Measurements from ENCODE around the gene ULK4. TPM values are rescaled to one million over a fixed set of nuclear protein-coding genes. Genes with fewer than 3 reads are reported as not detected.
"Not testable (repeated sequence)": the region's sequence is repeated elsewhere in the genome, so short reads cannot be mapped to it uniquely, and the experiment has no call there.

Gene ULK4
- total RNA-seq, 1 experiment from 2014 or later = 7.3 TPM

DNA sequence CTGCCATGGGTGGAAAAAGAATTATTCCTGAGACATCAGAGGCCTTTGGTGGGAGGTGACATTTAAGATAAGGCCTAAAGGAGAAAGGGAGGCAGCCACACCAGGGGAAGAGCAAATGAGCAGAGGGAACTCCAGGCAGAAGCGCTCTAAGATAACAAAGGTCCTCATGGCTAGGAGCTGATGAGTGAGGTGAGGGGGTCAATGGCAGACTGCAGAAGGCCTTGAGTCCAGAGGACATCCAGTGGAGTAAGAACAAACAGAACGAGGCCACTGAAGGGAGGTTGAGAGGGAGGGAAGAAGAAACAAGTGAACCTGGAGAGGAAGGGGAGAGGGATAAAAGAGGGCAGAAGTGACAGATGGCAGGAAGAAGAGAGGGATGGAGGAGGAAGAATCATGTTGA lies 665.3 kb downstream of the ULK4 start:
- no peak for DNase-seq (ENCODE audit: low read depth)
- in situ Hi-C loops (cut with HindIII; ENCODE audit: low pct_unique_long_range_greater_than_20kb, low sequenced_read_pairs) = no loop called here

DNA sequence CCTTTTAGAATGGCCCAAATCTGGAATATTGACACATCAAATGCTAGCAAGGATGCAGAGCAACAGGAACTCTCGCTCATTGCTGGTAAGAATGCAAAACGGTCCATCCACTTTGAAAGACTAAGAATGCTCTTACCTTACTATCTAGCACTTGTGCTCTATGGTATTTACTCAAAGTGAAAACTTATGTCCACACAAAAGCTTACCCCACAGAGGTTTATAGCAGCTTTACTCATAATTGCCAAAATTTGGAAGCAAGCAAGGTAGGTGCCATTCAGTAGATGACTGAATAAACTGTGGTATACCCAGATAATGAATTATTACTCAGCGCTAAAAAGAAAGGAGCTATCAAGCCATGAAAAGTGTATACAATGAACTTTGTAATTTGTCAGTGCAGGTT lies 666.2 kb downstream of the ULK4 start:
- DNase-seq (ENCODE audit: low read depth) = no peak
- in situ Hi-C loops (cut with HindIII; ENCODE audit: low pct_unique_long_range_greater_than_20kb, low sequenced_read_pairs) = no loop called here

DNA sequence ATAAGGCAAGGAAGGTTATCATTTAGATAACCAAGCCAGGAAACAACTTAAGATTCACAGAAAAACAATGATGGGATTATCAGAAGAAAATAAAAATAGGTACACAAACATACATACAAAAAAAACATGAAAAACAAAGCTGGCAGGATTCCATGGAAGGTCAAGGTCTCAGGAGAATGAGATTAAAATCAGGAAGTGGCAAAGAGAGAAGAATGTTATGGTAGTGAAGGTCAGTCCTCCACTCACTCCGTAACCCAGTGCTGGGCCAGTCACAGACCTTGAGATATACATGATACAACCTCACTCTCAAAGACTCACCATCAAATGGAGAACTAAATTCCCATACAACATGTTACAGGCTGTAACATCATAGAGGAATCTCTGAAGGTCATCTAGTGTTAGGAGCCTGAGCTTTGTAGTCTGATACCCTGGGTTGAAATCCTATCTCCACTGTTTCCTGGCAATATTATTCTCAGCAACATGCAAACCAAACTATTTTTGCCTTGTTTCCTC lies 668.7 kb downstream of the ULK4 start:
- no peak for DNase-seq (ENCODE audit: low read depth)
- in situ Hi-C loops (cut with HindIII; ENCODE audit: low pct_unique_long_range_greater_than_20kb, low sequenced_read_pairs) = no loop called here

DNA sequence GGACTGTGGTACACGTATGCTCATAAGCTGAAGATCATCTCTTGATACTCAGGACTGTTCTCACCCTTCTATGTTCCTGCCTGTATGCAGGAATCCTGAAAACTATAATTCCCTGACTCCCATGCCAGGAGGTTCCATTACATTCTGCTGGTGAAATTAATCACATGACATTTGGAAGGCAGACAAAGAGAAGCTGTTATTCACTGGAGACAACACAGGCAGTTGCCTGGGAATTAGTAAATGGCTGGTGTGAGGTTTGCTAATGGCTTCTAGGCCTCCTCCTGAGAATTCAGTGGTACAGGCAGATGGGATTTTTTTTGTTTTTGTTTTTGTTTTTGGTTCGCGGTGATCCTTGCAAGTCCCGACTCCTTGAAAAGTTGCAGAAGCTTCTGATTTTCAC lies 671.2 kb downstream of the ULK4 start:
- in situ Hi-C loops (cut with HindIII; ENCODE audit: low pct_unique_long_range_greater_than_20kb, low sequenced_read_pairs) = no loop called here
- DNase-seq (ENCODE audit: low read depth) = no peak

DNA sequence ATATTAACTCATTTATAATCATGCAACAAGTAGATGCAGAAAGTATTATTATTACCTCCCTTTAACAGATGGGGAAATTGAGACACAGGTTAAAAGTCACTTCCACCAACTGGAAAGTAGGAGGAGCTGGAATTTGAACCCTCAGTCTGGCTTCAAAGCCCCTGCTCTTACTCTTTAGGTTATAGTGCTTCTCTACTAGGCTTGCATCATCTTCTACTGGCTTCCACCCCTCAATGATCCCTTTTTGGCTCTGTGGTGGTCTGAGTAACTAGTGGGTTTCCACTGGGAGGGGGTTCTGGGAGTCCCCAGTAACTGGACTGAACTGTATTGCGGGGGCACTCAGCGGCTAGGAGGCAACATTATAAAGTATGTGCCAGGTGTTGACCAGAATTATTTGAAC lies 671.6 kb downstream of the ULK4 start:
- DNase-seq (ENCODE audit: low read depth) = no peak
- in situ Hi-C loops (cut with HindIII; ENCODE audit: low pct_unique_long_range_greater_than_20kb, low sequenced_read_pairs) = no loop called here

DNA sequence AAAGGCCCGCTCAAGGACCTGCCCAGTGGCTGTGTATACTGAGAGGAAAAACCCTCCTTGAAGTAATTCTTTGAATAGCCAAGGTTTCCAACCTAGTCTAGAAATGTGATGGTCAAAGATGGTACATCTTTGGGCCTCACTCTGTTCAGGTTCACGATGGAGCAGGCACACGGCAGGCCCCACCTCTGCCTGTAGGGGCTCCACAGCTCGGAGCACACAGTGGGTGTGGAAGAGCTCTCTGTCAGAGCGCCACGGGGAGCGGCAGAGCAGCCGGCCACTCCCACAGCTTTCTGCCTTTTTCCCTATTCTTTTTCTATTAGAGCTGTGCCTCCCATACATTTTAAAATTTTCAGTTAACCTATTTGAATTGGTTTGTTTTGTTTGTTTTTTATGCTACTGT lies 673.1 kb downstream of the ULK4 start:
- DNase-seq (ENCODE audit: low read depth) = no peak
- in situ Hi-C loops (cut with HindIII; ENCODE audit: low pct_unique_long_range_greater_than_20kb, low sequenced_read_pairs) = no loop called here

DNA sequence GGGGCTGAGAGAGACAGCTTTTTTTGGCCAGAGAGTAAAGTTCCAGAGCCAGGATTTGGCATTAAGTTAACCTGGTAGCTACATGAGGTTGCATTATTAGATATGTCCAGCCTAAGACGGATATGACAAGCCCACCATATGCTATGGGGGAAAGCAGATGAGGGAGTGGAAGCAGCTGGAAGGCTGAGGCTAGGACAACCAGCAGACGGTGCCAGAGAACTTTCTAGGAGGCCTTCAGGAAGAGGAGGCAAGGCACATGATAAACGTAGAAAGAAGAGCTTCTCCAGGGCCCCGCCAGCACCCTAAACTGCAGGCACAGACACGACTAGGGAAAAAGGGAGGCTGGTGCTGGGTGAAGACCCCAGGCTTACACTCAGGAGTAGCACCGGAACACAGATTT lies 675.6 kb downstream of the ULK4 start:
- no peak for DNase-seq (ENCODE audit: low read depth)
- in situ Hi-C loops (cut with HindIII; ENCODE audit: low pct_unique_long_range_greater_than_20kb, low sequenced_read_pairs) = no loop called here

DNA sequence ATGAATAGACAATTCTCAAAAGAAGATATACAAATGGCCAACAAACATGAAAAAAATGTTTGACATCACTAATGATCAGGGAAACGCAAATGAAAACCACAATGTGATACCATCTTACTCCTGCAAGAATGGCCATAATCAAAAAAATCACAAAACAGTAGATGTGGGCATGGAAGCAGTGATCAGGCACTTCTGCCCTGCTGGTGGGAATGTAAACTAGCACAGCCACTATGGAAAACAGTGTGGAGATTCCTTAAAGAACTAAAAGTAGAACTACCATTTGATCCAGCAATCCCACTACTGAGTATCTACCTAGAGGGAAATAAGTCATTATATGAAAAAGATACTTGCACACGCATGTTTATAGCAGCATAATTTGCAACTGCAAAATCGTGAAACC lies 677.0 kb downstream of the ULK4 start:
- in situ Hi-C loops (cut with HindIII; ENCODE audit: low pct_unique_long_range_greater_than_20kb, low sequenced_read_pairs); DNase-seq (ENCODE audit: low read depth): not testable (repeated sequence)

DNA sequence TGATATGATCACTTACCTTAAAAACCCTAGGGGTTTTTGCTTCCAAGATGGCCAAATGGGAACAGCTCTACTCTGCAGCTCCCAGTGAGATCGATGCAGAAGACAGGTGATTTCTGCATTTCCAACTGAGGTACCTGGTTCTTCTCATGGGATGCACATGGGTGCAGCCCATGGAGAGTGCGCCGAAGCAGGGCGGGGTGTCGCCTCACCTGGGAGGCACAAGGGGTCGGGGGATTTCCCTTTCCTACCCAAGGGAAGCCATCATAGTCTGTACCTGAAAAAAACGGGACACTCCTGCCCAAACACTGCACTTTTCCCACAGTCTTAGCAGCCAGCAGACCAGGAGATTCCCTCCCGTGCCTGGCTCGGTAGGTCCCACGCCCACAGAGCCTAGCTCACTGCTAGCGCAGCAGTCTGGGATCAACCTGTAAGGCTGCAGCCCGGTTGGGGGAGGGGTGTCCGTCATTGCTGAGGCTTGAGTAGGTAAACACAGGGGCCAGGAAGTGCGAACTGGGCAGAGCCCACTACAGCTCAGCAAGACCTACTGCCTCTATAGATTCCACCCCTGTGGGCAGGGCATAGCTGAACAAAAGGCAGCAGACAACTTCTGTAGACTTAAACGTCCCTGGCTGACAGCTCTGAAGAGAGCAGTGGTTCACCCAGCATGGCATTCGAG lies 684.0 kb downstream of the ULK4 start:
- in situ Hi-C loops (cut with HindIII; ENCODE audit: low pct_unique_long_range_greater_than_20kb, low sequenced_read_pairs) = no loop called here

DNA sequence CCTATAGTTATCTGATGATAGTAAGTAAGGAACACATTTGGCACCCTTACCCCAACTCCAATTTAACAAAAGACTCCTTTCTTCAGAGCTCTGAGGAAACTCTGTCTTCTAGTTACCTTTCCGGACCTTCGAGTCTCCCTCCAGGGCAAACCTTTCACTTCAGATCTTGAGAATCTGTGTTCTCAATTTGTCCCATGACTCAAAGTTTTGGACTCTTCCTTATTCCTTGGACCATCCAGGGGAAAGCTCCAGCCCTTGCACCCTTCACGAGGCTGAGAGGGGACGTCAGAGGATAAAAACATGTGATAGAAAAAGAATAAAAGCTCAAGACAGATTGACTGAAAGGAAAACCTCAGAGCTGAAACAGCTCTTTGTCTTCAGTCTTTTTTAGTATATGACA lies 685.7 kb downstream of the ULK4 start:
- in situ Hi-C loops (cut with HindIII; ENCODE audit: low pct_unique_long_range_greater_than_20kb, low sequenced_read_pairs) = no loop called here
- DNase-seq (ENCODE audit: low read depth) = no peak

More for the DNA sequence above, 684.0 kb downstream of the ULK4 start:
- no peak for DNase-seq (ENCODE audit: low read depth)

DNA sequence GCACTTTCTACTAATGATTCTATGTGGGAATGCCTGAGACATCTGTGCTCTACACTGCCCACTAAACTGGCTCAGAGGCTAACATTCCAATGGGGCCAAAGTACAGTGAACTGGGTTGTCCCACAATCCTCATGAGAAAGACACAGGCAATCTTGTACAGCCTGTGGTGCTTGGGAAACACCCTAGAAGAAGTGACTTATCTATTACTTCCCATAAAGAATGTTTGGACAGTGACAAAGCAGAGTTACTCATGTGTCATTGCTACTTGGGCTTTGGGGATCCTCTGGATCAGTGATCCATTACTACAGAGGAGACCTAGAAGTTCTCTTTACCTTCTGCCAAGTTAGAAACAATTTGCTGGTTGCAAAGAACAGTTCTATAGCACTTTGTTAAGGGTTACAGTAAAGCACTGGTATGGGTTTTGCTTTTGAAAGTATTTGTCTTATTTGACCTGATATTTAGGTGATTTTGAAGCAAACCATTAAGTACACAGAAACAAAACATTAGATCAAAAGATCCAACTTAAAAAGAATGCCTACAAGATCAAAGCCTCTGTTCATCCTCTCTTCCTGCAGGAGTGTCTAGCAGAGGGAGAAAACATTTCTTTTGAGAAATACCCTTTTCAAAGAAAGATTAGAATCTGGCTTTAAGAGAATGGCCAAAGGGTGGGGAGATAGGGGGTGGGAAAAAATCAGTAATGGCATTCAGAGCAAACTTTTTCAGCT lies 686.8 kb downstream of the ULK4 start:
- in situ Hi-C loops (cut with HindIII; ENCODE audit: low pct_unique_long_range_greater_than_20kb, low sequenced_read_pairs) = no loop called here
- DNase-seq (ENCODE audit: low read depth) = peak; percentile 81

DNA sequence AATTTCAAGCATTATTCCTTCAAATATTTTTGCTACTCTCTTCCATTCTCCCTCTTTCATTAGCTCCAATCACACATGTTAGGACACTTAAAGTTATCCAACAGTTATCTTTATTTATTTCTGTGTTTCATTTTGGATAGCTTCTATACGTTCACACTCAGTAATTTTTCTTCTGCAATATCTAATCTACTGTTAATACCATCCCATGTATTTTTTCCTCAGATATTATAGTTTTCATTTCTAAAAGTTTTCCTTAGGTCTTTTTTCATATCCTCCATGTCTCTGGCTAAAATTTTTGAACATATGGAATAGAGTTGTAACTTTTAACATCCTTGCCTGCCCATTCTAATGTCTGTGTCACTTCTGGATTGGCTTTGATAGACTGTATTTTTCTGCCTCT lies 689.2 kb downstream of the ULK4 start:
- in situ Hi-C loops (cut with HindIII; ENCODE audit: low pct_unique_long_range_greater_than_20kb, low sequenced_read_pairs) = no loop called here

DNA sequence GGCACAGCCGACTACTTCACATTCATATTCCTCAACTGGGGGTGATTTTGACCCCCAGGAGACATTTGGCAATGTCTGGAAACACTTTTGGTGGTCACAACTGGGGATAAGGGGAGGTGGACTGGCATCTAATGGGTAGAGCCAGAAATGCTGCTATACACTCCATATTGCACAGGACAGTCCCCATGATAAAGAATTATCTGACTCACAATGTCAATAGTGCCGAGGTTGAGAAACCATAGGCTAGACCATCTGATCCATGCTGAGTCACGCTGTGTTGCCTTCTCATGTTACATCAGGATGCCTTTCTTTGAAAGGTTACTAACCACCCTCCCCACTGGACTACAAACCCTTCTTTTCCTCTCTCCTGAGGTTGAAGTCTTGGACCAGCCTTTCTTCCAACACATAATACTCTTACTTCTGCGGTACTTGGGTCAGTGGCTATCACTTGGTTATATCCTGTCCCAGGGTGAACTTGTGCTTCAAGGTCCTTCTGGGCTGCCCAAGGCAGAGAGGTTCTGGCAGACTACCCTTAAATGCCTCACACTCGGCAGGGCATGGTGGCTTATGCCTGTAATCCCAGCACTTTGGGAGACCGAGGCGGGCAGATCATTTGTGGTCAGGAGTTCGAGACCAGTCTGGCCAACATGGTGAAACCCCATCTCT lies 693.8 kb downstream of the ULK4 start:
- in situ Hi-C loops (cut with HindIII; ENCODE audit: low pct_unique_long_range_greater_than_20kb, low sequenced_read_pairs) = no loop called here
- peak; percentile 83 for DNase-seq (ENCODE audit: low read depth)

More for the DNA sequence above, 689.2 kb downstream of the ULK4 start:
- DNase-seq (ENCODE audit: low read depth) = no peak

DNA sequence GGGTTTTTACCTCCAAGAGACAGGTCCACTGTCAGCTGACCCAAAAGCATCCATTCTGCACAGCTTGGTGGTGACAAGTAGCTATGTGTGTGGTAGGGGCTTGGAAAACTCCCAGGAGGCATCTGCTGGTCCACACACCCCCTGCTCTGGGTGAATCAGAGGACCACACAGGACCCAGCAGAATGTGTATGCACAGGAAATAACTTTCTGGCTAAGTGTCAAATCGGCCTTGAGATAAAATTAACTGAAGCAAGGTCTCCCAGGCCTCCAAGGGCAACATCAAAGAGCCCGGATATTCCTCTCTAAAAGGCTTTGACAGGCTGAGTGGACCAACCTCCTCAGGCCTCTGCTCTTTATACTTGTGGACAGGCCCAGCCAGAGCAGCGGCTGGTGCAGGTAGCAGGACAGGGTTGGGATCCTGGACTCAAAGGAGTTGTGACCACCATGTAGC lies 696.1 kb downstream of the ULK4 start:
- DNase-seq (ENCODE audit: low read depth) = no peak
- in situ Hi-C loops (cut with HindIII; ENCODE audit: low pct_unique_long_range_greater_than_20kb, low sequenced_read_pairs) = no loop called here

DNA sequence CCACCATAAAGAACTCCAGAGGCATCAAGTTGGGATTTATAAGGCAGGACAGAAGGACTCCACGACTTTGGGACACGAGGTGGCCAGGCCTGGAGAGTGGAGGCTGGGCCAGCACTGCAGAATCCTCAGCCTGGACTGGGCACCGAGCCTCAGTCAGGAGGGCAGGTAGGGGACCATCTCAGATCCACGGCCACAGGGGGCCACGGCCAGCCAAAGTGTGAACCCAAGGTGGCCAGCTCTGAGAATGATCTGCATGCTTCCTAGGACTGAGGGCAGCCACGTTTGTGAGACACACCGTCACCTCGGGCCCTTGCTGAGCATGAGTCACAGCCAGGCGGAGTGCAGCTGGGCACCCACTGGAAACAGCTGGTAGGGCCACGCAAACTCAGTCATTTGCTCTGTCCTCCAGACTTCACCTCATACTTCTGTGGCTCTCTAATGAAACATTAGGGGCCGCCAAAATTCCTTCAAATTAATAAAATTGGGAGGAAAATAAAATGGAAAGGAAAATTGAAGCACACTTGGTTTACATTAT lies 696.8 kb downstream of the ULK4 start:
- in situ Hi-C loops (cut with HindIII; ENCODE audit: low pct_unique_long_range_greater_than_20kb, low sequenced_read_pairs) = no loop called here
- DNase-seq (ENCODE audit: low read depth) = peak; percentile 65

DNA sequence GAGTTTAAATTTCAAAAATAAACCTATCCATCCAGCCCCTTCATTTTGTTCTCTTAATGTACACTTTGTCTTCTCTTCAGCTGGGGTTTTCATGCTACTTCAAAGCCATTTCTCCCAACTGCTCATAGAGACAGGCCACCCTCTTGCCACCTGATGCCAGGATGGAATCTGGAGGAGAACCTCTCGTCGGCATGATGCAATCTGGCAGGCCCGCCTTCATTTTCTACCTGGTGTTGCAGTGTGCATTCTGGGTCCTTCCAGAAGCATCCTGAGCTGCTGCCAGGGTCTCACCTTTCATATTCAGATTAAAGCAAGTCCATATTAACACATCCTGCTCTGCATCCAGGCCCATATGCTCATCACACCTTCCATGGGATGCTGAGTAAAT lies 701.8 kb downstream of the ULK4 start:
- in situ Hi-C loops (cut with HindIII; ENCODE audit: low pct_unique_long_range_greater_than_20kb, low sequenced_read_pairs) = no loop called here
- no peak for DNase-seq (ENCODE audit: low read depth)

DNA sequence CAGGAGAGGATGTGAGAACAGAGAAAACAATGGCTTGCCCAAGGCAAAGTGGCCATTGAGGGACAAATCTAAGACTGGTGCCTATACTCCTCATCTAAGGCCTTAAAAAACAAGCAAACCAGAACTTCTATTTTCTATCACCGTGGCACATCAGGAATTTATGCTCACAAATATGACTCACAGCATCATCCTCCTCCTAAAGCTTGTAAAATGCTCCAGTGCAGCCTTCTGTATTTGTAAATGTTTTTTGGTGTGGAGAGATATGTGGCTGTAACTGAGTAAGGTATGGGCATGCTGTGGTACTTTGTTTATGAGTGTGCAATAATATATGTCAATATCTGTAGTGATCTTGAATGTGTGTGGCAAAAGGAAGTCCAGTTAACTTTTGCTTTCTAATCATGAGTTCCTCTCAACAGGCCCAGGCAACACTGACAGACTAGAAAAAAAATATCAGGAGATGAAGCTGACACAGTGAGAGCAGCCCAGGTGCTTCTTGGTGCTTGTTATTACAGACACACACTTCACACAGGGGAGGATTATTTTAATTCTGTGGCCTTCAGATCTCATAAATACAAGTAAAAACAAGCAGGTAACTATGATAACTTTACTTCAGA lies 702.3 kb downstream of the ULK4 start:
- DNase-seq (ENCODE audit: low read depth) = no peak

DNA sequence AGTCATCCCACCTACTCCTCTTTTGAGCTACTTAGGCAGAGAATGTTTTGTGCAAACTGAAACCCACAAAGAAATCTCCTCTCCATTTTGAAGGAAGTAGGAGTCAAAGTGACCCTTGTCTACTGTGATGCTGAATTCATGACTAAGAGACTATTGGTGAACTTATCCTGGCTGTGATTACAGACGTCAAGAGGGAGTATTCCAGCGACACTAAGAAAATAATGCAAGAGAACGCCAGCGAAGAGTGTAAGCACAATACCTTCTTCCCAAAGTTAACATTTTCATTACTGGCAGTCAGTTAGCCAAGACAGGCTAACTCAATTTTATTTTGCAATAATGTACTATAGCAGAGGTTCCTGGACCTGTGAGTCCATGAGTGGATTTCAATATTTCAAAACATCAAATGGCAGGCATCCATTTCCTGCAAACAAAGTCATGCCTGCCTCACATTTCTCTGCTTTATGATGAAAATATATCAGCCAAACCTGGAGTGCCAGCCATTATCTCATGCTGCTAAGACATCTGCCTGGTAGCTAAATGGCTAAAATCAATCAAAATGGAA lies 703.6 kb downstream of the ULK4 start:
- DNase-seq (ENCODE audit: low read depth) = no peak
- in situ Hi-C loops (cut with HindIII; ENCODE audit: low pct_unique_long_range_greater_than_20kb, low sequenced_read_pairs) = no loop called here

More for the DNA sequence above, 702.3 kb downstream of the ULK4 start:
- in situ Hi-C loops (cut with HindIII; ENCODE audit: low pct_unique_long_range_greater_than_20kb, low sequenced_read_pairs) = no loop called here
